Measurements from ENCODE around the gene ATG7. TPM values are rescaled to one million over a fixed set of nuclear protein-coding genes. Genes with fewer than 3 reads are reported as not detected.

The ATG7 gene
- total and polyA plus RNA-seq, 11 donors, result 4.4 to 45.1 (median 14.4) TPM

DNA sequence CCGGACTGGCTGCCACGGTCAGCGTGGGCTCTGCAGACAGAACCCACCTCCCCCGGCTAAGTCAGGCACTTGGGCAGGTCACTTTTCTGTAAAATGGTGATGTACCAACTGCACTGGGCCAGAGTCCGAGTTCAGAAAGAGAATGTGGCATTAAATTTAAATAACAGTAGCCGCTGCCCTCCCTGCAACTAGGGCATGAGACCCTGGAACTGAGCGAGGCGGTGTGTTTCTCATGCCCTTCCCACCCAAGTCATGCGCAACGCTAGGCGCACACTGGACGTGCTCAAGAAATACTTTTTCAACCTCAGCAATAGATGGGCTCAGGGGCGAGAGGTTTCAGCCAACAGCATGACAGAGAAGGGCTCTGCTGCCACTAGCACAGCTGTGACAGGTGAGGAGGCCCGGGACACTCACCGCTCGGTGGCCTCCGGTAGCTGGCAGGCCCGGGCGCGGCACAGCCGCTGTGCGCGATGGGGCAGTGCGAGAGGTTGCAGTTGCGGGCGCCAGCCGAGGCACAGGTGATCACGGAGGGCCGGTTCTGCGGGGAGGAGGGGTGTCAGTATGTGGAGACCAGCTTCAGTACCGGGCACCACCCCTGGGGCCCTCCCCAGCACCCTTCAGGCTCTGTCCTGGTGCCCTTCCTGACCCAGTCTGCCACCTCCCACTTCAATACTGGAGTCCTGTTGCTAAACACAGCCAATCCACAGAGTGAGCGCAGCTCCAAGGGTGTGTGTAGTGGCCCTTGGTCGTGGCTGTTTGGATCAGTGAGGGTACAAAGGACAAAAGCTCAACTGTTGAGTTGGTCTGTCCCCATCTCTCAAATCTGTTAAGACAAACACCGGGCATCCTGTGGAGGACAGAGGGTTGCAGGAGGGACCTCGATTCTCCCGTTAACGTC is 287.0 kb downstream of the ATG7 start:
- peak in 2 of 4 donors; percentile 0 to 18 for ATAC-seq
- DNase-seq, result peak in 2 of 5 donors; percentile 39 to 56

DNA sequence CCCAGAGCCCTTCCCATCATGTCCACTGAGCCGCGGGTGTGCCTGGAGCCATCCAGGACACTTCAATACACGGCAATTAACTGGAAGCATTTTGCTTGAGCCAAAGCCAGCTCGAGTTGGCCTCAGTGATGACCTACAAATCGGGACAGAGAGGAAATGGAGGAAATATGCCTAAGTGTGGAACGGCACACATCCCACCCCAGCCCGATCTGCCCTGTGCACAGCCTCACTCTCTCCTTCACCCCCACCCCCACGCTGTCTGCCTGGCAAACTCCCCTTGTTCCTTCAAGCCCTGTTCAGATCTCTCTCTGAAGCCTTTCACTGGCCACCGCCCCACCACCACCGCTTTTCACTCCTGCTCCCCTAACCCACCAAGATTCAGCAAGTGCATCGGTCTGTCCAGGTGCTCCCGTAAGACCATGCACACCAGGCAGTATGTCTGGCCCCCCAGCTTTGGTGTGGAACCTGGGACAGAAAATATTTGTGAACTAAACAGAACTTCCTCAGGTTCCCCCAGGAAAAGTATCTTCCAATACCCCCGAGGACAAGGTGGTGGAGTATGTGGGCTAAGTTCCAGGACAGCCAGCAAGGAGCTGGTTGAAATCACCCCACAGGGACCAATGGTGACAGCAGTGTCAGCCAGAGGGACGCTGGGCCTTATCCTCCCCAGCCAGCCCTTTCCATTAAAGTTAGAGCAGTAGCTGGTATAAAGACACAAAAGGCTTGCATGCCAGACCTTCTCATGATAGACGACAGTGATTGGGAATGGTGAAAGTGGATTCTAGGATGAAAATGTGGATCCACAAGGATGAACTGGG is 287.8 kb downstream of the ATG7 start:
- Histone ChIP-seq H3K4me1 (peaks cover 13 to 98% (median 79%) of the 10 kb centered on the region in 12 donors), H3K36me3 (peaks cover 0 to 66% (median 53%) of the 10 kb centered on the region in 9 donors), H3K9me3 (no peaks in the 10 kb centered on the region), H3K27me3 (no peaks in the 10 kb centered on the region), H3K27ac (peak overlapping the region; percentile 24 to 83 (median 61)), H3K4me3 (no peak overlapping the region)
- ATAC-seq (peak; percentile 49 to 58 (median 51)), DNase-seq (peak; percentile 42 to 71 (median 59))
- TF ChIP-seq, protein P1, sequence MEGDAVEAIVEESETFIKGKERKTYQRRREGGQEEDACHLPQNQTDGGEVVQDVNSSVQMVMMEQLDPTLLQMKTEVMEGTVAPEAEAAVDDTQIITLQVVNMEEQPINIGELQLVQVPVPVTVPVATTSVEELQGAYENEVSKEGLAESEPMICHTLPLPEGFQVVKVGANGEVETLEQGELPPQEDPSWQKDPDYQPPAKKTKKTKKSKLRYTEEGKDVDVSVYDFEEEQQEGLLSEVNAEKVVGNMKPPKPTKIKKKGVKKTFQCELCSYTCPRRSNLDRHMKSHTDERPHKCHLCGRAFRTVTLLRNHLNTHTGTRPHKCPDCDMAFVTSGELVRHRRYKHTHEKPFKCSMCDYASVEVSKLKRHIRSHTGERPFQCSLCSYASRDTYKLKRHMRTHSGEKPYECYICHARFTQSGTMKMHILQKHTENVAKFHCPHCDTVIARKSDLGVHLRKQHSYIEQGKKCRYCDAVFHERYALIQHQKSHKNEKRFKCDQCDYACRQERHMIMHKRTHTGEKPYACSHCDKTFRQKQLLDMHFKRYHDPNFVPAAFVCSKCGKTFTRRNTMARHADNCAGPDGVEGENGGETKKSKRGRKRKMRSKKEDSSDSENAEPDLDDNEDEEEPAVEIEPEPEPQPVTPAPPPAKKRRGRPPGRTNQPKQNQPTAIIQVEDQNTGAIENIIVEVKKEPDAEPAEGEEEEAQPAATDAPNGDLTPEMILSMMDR (IDR thresholded peaks at IDR 0.05), result no peak
- TF ChIP-seq POLR2A (IDR thresholded peaks at IDR 0.05), result no peak
- intact Hi-C loops (cut with DNase I), result loop anchor here in 5 of 10 donors (5.0 to 10.0 kb wide), 4 partner anchors 82 to 175 kb away; partner anchors contain the start of gene VGLL4 (in 2 of the 5)
- WGBS, 4 donors, result 39 to 44% (median 42%) methylated on average over 15 of the region's 15 CpGs

More for the DNA sequence above, 287.0 kb downstream of the ATG7 start:
- no peak for TF ChIP-seq POLR2A (IDR thresholded peaks at IDR 0.05)
- TF ChIP-seq, protein P1 (IDR thresholded peaks at IDR 0.05), result no peak
- Histone ChIP-seq H3K36me3 (peaks cover 0 to 67% (median 51%) of the 10 kb centered on the region in 9 donors), H3K4me3 (no peak overlapping the region), H3K4me1 (peaks cover 13 to 98% (median 81%) of the 10 kb centered on the region in 12 donors), H3K27ac (peak overlapping the region in 11 of 12 donors; percentile 24 to 83 (median 65)), H3K9me3 (no peaks in the 10 kb centered on the region), H3K27me3 (no peaks in the 10 kb centered on the region)
- WGBS, 4 donors, result 74 to 82% (median 82%) methylated on average over 36 to 37 of the region's 37 CpGs
- intact Hi-C loops (cut with DNase I), result loop anchor here in 2 of 10 donors (5.0 to 10.0 kb wide), 2 partner anchors 83 to 174 kb away; partner anchors contain the start of gene VGLL4 (in 1 of the 2)

DNA sequence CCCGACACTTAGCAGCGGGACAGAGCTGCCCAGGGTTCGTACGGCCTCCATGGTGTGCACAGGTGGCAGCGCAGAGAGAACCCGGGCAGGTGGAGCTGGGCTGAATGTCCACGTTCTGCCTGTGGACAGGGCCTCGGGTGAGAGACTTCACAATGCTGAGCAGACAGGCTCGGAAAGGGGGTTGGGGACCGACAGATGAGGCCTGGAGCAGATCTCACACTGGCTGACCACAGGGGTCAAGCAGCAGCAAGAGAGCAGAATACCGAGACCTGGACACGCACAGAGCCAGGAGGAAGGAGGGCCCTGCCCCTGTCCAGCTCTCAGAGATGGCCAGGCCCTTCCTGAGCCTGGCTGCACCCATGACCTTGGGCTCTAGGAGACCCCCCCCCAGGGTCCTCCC is 288.5 kb downstream of the ATG7 start:
- peak overlapping the region; percentile 24 to 83 (median 61) for H3K27ac ChIP-seq
- H3K9me3 ChIP-seq, result no peaks in the 10 kb centered on the region
- H3K4me1 ChIP-seq, result peaks cover 13 to 98% (median 78%) of the 10 kb centered on the region in 12 donors
- peak in 1 of 5 donors; percentile 48 for DNase-seq
- intact Hi-C loops (cut with DNase I), result loop anchor here in 3 of 10 donors (10.0 kb wide), 3 partner anchors 84 to 176 kb away; partner anchors contain the start of gene VGLL4 (in 1 of the 3)
- H3K36me3 ChIP-seq, result peaks cover 0 to 65% (median 51%) of the 10 kb centered on the region in 9 donors
- TF ChIP-seq POLR2A (IDR thresholded peaks at IDR 0.05), result no peak
- TF ChIP-seq, protein P1 (IDR thresholded peaks at IDR 0.05), result no peak
- 63 to 84% (median 70%) methylated on average over 10 to 12 of the region's 12 CpGs for WGBS, 4 donors
- no peaks in the 10 kb centered on the region for H3K27me3 ChIP-seq
- ATAC-seq, result no peak
- no peak overlapping the region for H3K4me3 ChIP-seq

Measured in heart left ventricle (tissue), 16 donors.